Activated T-helper 2 cell treated with anti-CD3 and anti-CD28 coated beads, Interferon-gamma antibody, Interleukin-2, Interleukin-4, amounts not matched to agents 10 μg/mL and 5 μg/mL and 100 μg/mL, durations not matched to agents 14 hours and 24 hours and 36 hours (primary cell): Measurements from ENCODE around the gene BARX2. TPM values are rescaled to one million over a fixed set of nuclear protein-coding genes. Genes with fewer than 3 reads are reported as not detected.

ENCODE experiments used
- DNase-seq: peaks from one replicate; pipeline ENCODE4 v3.0.0; 2021; ENCODE audit warnings: low spot score
- H3K27ac Mint-ChIP-seq: one replicate; pipeline ENCODE4 v1.8.0; 2021; ENCODE audit warnings: mixed read lengths
- H3K27me3 Mint-ChIP-seq: one replicate; pipeline ENCODE4 v1.8.0; 2021; ENCODE audit warnings: low read depth, mixed read lengths
- H3K36me3 Mint-ChIP-seq: one replicate; pipeline ENCODE4 v1.8.0; 2021; ENCODE audit warnings: low read depth, mixed read lengths
- H3K4me1 Mint-ChIP-seq: one replicate; pipeline ENCODE4 v1.8.0; 2021; ENCODE audit warnings: low read depth, mixed read lengths
- H3K4me3 Mint-ChIP-seq: one replicate; pipeline ENCODE4 v1.8.0; 2021; ENCODE audit warnings: low read depth, mild to moderate bottlenecking, moderate library complexity, mixed read lengths
- H3K9me3 Mint-ChIP-seq: one replicate; pipeline ENCODE4 v1.8.0; 2021; ENCODE audit warnings: mixed read lengths
- intact Hi-C: fragments of 100-400 bp; cut with micrococcal nuclease; formaldehyde crosslinking; loops from one replicate; pipeline ENCODE4 v1.15.1; 2023
- total RNA-seq: library from RNA; stranded (reverse); gene quantifications from 2 replicates; pipeline ENCODE4 v1.2.3, GENCODE V29; 2022

Gene BARX2
- total RNA-seq, 1 donor from 2014 or later: 4.7 TPM

- Mint-ChIP-seq H3K27ac (no peak overlapping the region), H3K36me3 (no peaks in the 10 kb centered on the region), H3K4me3 (no peak overlapping the region), H3K27me3 (no peaks in the 10 kb centered on the region), H3K9me3 (peaks cover 6% of the 10 kb centered on the region), H3K4me1 (no peaks in the 10 kb centered on the region)
- intact Hi-C loops: no loop called here
- DNase-seq: no peak
Observed at GRCh38 chr11:129458756-129459535, 83.3 kb downstream of the BARX2 start.

- no peaks in the 10 kb centered on the region for H3K4me1 Mint-ChIP-seq
- H3K4me3 Mint-ChIP-seq: no peak overlapping the region
- DNase-seq: no peak
- peaks cover 6% of the 10 kb centered on the region for H3K9me3 Mint-ChIP-seq
- no peaks in the 10 kb centered on the region for H3K36me3 Mint-ChIP-seq
- no peaks in the 10 kb centered on the region for H3K27me3 Mint-ChIP-seq
- no peak overlapping the region for H3K27ac Mint-ChIP-seq
- intact Hi-C loops: no loop called here
Observed at GRCh38 chr11:129460714-129461113, 85.1 kb downstream of the BARX2 start.

- Mint-ChIP-seq H3K36me3 (no peaks in the 10 kb centered on the region), H3K9me3 (no peaks in the 10 kb centered on the region), H3K4me1 (no peaks in the 10 kb centered on the region), H3K27me3 (no peaks in the 10 kb centered on the region), H3K27ac (no peak overlapping the region), H3K4me3 (no peak overlapping the region)
- DNase-seq: no peak
- intact Hi-C loops: no loop called here
Observed at GRCh38 chr11:129484068-129484467, 108.4 kb downstream of the BARX2 start.

GRCh38 chr11:129489249-129489648, 113.6 kb downstream of the BARX2 start:
- no peaks in the 10 kb centered on the region for H3K36me3 Mint-ChIP-seq
- intact Hi-C loops: no loop called here
- DNase-seq: no peak
- H3K27me3 Mint-ChIP-seq: no peaks in the 10 kb centered on the region
- no peak overlapping the region for H3K27ac Mint-ChIP-seq
- no peaks in the 10 kb centered on the region for H3K4me1 Mint-ChIP-seq
- H3K4me3 Mint-ChIP-seq: no peak overlapping the region
- no peaks in the 10 kb centered on the region for H3K9me3 Mint-ChIP-seq

- Mint-ChIP-seq H3K4me3 (no peak overlapping the region), H3K4me1 (no peaks in the 10 kb centered on the region)
Observed at GRCh38 chr11:129490004-129490403, 114.4 kb downstream of the BARX2 start.

GRCh38 chr11:129493746-129494145, 118.1 kb downstream of the BARX2 start:
- no peak for DNase-seq
- no peaks in the 10 kb centered on the region for H3K27me3 Mint-ChIP-seq
- H3K4me1 Mint-ChIP-seq: no peaks in the 10 kb centered on the region
- no peak overlapping the region for H3K27ac Mint-ChIP-seq
- no peak overlapping the region for H3K4me3 Mint-ChIP-seq
- intact Hi-C loops: no loop called here
- H3K9me3 Mint-ChIP-seq: no peaks in the 10 kb centered on the region
- H3K36me3 Mint-ChIP-seq: no peaks in the 10 kb centered on the region

More at GRCh38 chr11:129490004-129490403, 114.4 kb downstream of the BARX2 start:
- no peaks in the 10 kb centered on the region for H3K9me3 Mint-ChIP-seq
- DNase-seq: no peak
- intact Hi-C loops: no loop called here
- no peak overlapping the region for H3K27ac Mint-ChIP-seq
- H3K27me3 Mint-ChIP-seq: no peaks in the 10 kb centered on the region
- H3K36me3 Mint-ChIP-seq: no peaks in the 10 kb centered on the region

Other genes starting within 250 kb of the BARX2 start
- gene ARHGAP32, start 183.5 kb upstream of the BARX2 start, total RNA-seq: 4.6 and 6.1 TPM in 2 replicates